ENCODE measurements around the gene CDKL1.
A peak's percentile ranks its signal among the peaks of the same experiment; 100 is the strongest.
"Not testable (repeated sequence)": the region's sequence is repeated elsewhere in the genome, so short reads cannot be mapped to it uniquely, and the experiment has no call there.

Gene CDKL1

DNA sequence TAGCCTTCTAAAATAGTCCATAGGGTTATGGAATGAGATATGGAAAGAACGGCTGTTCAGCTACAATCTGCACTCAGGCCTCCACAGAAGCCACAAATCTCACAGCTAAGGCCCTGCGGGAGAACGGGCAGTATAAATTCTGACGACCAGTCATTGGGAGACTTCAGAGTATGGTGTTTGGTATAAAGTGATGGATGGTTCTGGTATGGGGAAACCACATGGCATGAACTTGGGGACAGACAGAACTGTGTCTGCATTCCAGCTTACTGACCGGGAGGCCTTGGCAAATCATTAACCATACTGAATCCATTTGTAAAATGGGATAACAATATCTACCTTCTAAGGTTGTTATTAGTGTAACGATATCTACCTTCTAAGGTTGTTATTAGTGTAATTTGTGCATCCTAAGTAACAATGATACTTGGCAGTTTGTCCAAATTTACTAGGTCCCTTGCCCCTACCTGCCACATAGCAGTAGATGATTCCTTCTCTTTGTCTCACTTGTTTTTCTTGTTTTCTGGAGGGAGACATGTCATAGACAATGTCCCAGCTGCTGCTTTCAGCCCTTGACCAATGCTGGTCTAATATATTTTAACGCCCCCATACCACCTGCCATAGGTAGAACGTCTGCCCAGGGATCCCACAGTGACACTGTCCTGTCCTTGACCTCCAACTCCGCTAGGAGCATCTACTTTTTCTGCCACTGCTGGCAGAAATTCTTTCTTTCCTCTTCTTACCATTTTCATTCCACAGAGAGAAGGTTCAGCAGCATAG, 6.8 kb downstream of the CDKL1 start:
- FAIRE-seq (no peak), DNase-seq (ENCODE audit: extremely low spot score, insufficient read length, low read depth) (no peak)

DNA sequence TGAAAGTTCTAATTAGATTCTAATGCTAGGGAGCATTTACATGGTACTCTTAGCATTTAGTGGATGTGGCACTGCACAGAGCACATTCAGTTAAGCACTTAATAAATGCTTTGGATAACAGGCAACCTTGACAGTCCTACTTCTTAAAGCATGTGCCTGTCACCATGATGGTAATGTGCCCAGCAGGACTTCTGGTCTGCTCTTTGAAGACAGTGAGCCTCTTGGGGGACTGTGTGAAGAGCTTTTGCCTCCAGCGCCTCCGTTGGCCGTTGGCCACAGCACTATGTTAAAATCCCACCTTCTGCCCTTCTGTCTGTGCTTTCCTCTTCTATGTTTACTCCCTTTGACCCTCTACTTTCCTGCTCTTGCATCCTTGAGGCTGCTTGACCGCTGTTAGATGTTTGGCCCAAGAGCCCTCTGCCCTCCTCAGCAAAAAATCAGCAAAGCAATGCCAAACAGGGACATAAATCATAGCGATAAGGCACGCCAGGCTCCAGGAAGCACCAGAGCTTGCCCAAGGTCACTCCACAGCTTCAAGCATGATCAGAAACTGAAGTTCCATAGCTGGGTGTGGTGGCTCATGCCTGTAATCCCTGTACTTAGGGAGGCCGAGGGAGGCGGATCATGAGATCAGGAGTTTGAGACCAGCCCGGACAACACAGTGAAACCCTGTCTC, 8.3 kb downstream of the CDKL1 start:
- DNase-seq (ENCODE audit: extremely low spot score, insufficient read length, low read depth) (no peak), FAIRE-seq (no peak)

- FAIRE-seq (no peak), DNase-seq (ENCODE audit: extremely low spot score, insufficient read length, low read depth) (no peak)
These were observed 9.1 kb downstream of the CDKL1 start for GRCh38 chr14:50387548-50387947.

DNA sequence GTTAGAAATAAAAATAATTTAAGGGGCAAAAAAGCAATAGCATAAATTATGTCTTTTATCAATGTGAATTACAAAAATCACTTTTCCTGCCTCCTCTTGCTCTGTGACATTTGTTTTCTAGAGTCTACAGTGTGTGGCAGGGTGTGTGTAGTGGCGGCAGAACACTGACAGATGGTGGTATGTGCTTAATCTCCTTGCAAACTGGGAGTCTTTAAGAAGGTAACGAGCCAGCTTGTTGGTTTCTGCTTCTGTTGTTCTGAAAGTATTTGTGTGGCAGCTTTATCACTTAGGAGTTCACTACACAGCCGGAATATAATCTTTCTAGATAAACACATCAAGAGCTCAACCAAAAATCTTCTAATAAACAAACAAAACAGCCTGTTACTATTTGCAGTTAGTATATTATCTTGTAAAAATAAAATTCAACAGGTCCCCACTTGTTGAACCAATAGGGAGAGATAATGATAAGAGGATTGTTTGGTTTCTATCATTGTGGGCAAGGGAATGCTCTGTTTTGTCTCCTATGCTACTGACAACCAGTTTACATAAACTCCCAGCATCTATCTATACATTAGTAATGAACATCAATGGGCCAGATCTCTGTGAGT, 13.0 kb downstream of the CDKL1 start:
- DNase-seq (ENCODE audit: extremely low spot score, insufficient read length, low read depth) (no peak), FAIRE-seq (no peak)

GRCh38 chr14:50381823-50382287, 14.8 kb downstream of the CDKL1 start:
- FAIRE-seq, result no peak
- DNase-seq (ENCODE audit: extremely low spot score, insufficient read length, low read depth), result no peak

- DNase-seq (ENCODE audit: extremely low spot score, insufficient read length, low read depth), result no peak
- no peak for FAIRE-seq
These were observed 15.7 kb downstream of the CDKL1 start for GRCh38 chr14:50381008-50381407.

DNA sequence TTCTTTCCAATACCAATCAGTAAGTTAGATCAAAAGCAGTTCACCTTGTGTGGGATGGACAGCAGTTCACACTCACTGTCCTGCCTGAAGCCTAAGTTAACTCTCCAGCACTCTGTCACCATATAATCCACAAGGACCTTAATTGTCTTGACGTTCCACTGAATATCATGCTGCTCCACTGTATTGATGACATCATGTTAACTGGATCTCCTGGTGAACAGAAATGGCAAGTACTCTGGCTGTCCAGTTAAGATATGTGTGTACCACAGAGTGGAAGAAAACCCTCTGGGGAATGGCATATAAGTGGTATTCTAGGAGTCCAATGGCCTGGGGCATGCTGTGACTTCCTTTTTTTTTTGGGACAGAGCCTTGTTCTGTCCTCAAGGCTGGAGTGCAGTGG, 16.2 kb downstream of the CDKL1 start:
- no peak for DNase-seq (ENCODE audit: extremely low spot score, insufficient read length, low read depth)
- no peak for FAIRE-seq

GRCh38 chr14:50379563-50379962, 17.1 kb downstream of the CDKL1 start:
- FAIRE-seq, result no peak
- no peak for DNase-seq (ENCODE audit: extremely low spot score, insufficient read length, low read depth)

- FAIRE-seq (no peak), DNase-seq (ENCODE audit: extremely low spot score, insufficient read length, low read depth) (no peak)
These were observed 19.1 kb downstream of the CDKL1 start for GRCh38 chr14:50377550-50378085.

DNA sequence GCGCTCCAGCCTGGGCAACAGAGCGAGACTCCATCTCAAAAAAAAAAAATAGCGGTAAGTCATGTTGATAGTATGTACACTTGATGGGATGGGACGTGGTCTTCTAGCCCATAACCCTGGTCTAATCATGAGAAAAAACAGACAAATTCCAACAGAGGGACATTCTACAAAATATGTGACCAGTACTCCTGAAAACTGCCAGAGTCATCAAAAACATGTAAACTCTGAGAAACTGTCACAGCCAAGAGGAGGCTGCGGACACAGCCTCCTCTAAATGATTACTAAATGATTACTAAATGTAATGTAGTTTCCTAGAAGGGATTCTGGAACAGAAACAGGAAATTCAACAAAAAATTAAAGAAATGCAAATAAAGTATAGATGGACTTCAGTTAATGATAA, 20.9 kb downstream of the CDKL1 start:
- FAIRE-seq (no peak), DNase-seq (ENCODE audit: extremely low spot score, insufficient read length, low read depth) (no peak)

DNA sequence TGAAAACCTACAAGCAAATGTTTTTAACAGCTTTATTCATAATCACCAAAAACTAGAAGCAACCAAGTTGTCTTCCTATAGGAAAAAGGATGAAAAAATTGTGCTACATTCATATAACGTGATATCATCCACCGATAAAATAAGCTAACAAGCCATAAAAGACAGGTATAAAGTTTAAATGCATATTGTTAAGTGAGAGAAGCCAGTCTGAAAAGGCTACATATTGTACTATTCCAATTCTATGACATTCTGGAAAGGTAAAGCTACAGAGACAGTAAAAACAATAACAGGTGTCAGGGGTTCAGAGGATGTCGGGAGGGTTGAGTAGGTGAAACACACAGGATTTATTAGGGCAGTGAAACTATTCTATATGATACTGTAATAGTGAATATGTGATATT, 22.7 kb downstream of the CDKL1 start:
- no peak for FAIRE-seq
- DNase-seq (ENCODE audit: extremely low spot score, insufficient read length, low read depth), result no peak

DNA sequence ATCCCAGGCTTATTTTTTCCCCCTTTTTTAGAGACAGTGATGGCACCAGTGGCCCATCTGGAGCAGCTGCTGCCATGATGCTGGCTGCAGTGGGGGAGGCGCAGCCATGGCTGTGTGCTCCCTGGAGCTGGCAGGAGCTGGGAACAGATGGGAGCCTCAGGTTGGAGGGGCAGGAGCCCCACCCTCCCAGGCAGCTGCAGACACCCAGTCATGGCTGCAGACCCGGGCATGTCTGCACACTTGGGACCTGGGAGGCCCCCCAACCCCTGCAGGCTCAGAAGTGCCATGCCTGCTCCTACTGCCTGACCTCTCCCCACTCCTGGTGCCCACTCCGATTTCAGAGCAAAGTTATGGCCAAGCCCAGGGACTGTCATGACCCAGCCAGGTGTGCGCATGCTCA, 25.1 kb downstream of the CDKL1 start:
- no peak for DNase-seq (ENCODE audit: extremely low spot score, insufficient read length, low read depth)
- no peak for FAIRE-seq

DNA sequence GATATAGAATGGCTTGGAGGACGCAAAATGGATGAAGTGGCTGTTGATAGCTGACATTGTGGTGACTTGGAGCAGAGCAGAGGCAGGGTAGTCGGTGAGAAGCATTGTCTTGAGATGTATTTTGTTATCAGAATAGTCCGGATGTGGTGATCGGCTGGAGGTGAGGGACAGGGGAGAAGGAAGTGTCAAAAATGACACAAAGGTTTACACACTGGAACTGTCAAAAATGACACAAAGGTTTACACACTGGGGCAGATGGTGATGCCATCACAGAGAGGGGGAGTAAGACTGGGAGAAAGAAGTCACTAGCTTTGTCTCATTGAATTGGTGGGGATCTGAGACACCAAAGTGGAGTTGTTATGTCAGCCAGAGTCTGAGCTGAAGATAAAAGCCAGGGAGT, 30.1 kb downstream of the CDKL1 start:
- DNase-seq (ENCODE audit: extremely low spot score, insufficient read length, low read depth) (no peak), FAIRE-seq (no peak)

GRCh38 chr14:50366115-50366514, 30.6 kb downstream of the CDKL1 start:
- DNase-seq (ENCODE audit: extremely low spot score, insufficient read length, low read depth) (no peak), FAIRE-seq (no peak)

- not testable (repeated sequence) for FAIRE-seq; DNase-seq (ENCODE audit: extremely low spot score, insufficient read length, low read depth)
These were observed 31.1 kb downstream of the CDKL1 start for GRCh38 chr14:50365572-50365971.

DNA sequence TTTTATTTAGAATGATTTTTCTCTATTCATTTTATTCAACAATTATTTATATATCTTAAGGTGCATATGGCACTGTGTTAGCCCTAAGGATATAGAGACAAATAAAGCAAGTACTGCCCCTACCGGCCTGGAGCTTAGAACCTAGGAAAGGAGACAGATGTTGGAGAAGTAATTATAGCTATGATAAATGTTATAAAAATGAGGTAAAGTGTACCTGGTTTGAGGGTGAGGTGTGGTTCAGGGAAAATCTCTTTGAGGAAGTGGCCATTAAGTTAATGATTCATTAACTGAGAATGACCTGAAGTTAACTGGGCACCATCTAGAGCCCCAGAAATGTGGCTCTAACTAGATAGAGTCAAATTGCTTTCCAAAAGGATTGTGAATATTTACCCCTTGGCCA, 31.9 kb downstream of the CDKL1 start:
- DNase-seq (ENCODE audit: extremely low spot score, insufficient read length, low read depth) (no peak), FAIRE-seq (no peak)

- DNase-seq (ENCODE audit: extremely low spot score, insufficient read length, low read depth) (peak; percentile 36), FAIRE-seq (peak; percentile 97)
These were observed 33.0 kb downstream of the CDKL1 start for GRCh38 chr14:50363714-50364111.

GRCh38 chr14:50362764-50363713, 33.6 kb downstream of the CDKL1 start:
- DNase-seq (ENCODE audit: extremely low spot score, insufficient read length, low read depth), result no peak
- FAIRE-seq, result peak; percentile 36

DNA sequence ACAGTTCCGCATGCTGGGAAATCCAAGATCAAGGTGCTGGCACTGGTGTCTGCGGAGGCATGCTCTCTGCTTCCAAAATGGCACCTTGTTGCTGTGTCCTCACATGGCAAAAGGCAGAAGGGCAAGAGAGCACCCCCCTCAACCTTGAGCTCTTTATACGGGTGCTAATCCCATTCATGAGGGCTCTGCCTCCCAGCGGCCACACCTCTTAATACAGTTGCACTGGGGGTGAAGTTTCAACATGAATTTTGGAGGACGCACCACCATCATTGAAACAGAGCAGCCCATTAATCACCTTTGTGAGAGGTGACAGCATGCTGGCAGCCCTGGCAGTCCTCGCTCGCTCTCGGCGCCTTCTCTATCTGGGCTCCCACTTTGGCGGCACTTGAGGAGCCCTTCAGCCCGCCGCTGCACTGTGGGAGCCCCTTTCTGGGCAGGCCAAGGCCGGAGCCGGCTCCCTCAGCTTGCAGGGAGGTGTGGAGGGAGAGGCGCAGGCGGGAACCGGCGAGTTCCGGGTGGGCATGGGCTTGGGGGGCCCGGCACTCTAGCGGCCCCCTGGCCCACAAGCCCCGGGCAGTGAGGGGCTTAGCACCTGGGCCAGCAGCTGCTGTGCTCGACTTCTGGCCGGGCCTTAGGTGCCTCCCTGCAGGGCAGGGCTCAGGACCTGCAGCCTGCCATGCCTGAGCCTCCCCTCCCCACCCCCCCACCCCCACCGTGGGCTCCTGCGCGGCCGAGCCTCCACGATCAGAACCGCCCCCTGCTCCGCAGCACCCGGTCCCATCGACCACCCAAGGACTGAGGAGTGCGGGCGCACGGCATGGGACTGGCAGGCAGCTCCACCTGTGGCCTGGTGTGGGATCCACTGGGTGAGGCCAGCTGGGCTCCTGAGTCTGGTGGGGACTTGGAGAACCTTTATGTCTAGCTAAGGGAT, 34.9 kb downstream of the CDKL1 start:
- not testable (repeated sequence) for DNase-seq (ENCODE audit: extremely low spot score, insufficient read length, low read depth); FAIRE-seq
